Hair follicle dermal papilla cell (primary cell): ENCODE measurements around the gene E4F1. TPM values are rescaled to one million over a fixed set of nuclear protein-coding genes. Genes with fewer than 3 reads are reported as not detected.

Experiments
- small RNA-seq: library from RNA; depleted of rRNA; stranded (forward); fragments of <200 nt; gene quantifications from one replicate; pipeline ENCODE3, GENCODE V24; 2012
- total RNA-seq: library from RNA; depleted of rRNA; stranded (reverse); fragments of >200 nt; gene quantifications from 2 replicates; pipeline ENCODE4 v1.2.3, GENCODE V29; 2012

The E4F1 gene
- 27.2 and 33.3 TPM in 2 replicates for total RNA-seq

DNA sequence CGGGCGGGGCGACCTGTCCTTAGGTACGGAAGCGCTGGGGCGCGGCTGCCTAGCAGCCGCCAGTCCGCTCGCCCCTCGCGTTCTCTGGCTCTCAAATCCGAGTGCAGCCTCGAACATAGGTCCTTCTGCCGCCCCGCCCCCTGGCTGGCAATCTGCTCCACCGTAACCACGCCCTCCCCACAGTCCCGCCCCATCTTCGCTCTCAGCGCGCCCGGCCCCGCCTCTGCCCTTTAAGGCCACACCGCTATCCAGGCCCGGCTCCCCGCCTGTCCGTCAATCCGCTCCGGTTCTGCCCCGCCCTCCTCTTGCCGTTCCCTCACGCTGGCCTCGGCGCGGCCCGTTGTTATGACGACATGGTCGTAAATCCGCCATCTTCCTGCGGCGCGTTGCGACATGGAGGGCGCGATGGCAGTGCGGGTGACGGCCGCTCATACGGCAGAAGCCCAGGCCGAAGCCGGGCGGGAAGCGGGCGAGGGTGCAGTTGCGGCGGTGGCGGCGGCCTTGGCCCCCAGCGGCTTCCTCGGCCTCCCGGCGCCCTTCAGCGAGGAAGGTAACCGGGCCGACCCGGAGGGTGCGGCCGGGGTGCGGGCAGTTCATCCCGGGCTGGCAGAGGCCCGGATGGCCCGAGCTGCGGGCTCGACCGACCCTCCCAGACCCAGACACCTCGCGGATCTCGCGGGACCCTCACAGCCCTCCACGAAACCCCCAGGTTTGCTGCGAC lies at the start of gene E4F1:
E4F1 (plus strand) TSS at position 371 of the 721 bp plus-strand sequence; CDS start at position 394, 23 bp downstream.

GRCh38 chr16:2196162-2196980 lies 27.0 kb upstream of the E4F1 start, which contains the start of gene CASKIN1:
Gene CASKIN1, minus strand, starts transcription at chr16:2196605. Its CDS starts 173 bp downstream, at chr16:2196432.

GRCh38 chr16:2205104-2205966 lies 18.1 kb upstream of the E4F1 start, which contains the start of gene MLST8:
Gene MLST8, plus strand, starts transcription at chr16:2205454. Its CDS starts 632 bp downstream, at chr16:2206086.

DNA sequence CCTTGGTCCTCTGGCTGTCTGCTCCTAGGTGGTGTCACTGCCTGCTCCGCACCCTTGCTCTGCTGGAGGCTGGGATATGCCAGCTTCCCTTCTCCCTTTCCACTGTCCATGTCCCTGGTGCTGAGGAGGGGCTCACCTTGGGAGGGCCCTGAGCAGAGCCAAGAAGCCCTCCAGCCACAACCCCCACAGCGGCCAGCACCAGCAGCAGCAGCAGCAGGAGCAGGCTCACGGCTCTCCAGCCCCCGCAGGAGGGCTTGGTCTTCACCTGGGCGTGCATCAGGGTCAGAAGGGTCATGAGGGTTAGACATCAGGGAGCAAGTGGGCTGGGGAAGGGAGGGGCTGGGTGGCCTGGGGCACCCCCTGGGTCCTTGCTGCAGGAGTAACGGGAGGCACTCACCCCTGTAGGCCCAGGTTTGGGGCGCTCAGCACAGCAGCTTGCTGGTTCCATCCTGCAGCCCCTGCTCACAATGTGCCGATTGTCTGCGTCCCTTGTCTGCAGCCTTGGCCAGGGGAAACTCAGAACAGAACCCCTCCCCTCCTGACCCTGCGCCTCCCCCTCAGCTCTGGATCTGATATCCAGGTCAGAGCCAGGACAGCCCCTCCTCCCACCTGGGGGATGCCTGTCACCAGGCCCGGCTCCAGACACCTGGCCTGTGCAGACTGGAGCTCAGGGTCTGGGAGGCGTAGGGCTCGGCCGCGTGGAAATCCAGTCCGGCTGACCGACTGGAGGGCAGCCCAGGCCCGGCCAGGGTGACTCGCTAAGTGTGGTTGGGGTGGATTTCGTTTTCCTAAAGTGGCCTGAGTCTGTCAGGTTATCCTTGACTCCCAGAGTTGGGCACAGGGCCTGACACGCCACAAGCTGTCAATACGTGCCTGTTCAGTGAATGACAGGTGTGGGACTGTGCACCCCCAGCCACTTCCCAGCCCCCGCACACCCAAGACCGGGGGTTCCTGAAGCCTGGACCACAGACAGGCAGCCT lies 12.7 kb upstream of the E4F1 start, which contains the start of gene BRICD5:
BRICD5 (minus strand) TSS at position 478 of the 980 bp plus-strand sequence; CDS start at position 448, 30 bp downstream.

GRCh38 chr16:2214719-2214968 lies 8.7 kb upstream of the E4F1 start, which contains the start of gene PGP:
Gene PGP, minus strand, starts transcription at chr16:2214840. Its CDS starts 63 bp downstream, at chr16:2214777.

DNA sequence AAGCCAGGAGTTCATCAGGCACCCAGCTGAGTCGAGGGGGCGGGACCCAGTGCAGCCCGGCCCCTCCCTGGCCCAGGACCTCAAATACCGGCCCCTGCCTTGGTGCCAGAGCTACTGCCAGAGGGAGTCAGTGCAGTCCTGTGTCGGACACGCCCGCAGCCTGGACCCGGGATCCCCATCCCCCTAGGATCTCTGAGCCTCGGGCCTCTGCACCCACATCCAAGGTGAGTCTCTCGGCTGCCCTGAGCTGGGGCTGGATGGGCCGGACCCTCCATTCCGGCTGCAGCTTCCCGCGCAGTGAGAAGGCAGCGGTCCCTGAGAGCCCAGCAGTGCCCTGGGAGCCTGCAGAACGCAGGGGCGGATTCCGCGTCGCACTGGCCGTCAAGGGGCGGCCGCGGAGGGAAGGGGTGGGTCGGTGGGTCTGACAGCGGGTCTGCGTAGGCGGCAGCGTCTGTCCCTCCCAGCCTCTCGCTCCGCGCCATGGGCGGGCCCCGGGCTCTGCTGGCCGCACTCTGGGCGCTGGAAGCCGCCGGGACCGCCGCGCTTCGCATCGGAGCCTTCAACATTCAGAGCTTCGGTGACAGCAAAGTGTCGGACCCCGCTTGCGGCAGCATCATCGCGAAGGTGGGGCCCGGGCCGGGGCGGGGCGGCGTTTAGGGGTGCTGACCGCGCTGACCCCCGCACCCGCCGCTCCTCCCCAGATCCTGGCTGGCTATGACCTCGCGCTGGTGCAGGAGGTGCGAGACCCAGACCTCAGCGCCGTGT lies 13.1 kb downstream of the E4F1 start, which contains the start of gene DNASE1L2:
DNASE1L2 (plus strand) TSS at position 108 of the 765 bp plus-strand sequence; CDS start at position 481, 373 bp downstream.

GRCh38 chr16:2251296-2252111 lies 28.1 kb downstream of the E4F1 start, which contains the start of gene ECI1:
Gene ECI1, minus strand, starts transcription at chr16:2251587. Its CDS starts 21 bp downstream, at chr16:2251566.

GRCh38 chr16:2267913-2268666 lies 44.7 kb downstream of the E4F1 start, which contains the start of gene RNPS1:
Gene RNPS1, minus strand, starts transcription at chr16:2268126. Its CDS starts 3,483 bp downstream, at chr16:2264643.

Small RNAs within 50 kb of the gene (small RNA-seq; reads per million reads assigned to genes)
- gene MIR3677 (not detected), gene MIR4717 (not detected)

Other genes starting within 250 kb of the E4F1 start
- gene NOXO1, start 242.1 kb upstream of the E4F1 start, total RNA-seq, result 0.12 TPM in 1 of 2 replicates, not detected in the other
- gene GFER, start 239.4 kb upstream of the E4F1 start, total RNA-seq, result 10.7 and 11.4 TPM in 2 replicates
- gene SYNGR3, start 233.6 kb upstream of the E4F1 start, total RNA-seq, result 1.1 and 1.9 TPM in 2 replicates
- gene ZNF598, start 213.8 kb upstream of the E4F1 start, total RNA-seq, result 30.1 and 30.8 TPM in 2 replicates
- gene NPW, start 203.8 kb upstream of the E4F1 start, total RNA-seq, result not detected in 2 replicates
- gene NHERF2, start 196.7 kb upstream of the E4F1 start, total RNA-seq, result 33.9 and 35.0 TPM in 2 replicates
- gene NTHL1, start 175.8 kb upstream of the E4F1 start, total RNA-seq, result 23.6 and 24.7 TPM in 2 replicates
- 73.8 and 84.7 TPM in 2 replicates for gene TSC2, start 175.6 kb upstream of the E4F1 start, total RNA-seq
- 179 and 232 TPM in 2 replicates for gene PKD1, start 87.7 kb upstream of the E4F1 start, total RNA-seq
- 0.61 and 0.97 TPM in 2 replicates for gene RAB26, start 75.0 kb upstream of the E4F1 start, total RNA-seq
- 60.2 and 78.9 TPM in 2 replicates for gene TRAF7, start 67.8 kb upstream of the E4F1 start, total RNA-seq
- 0.12 and 0.16 TPM in 2 replicates for gene CASKIN1, start 27.0 kb upstream of the E4F1 start, total RNA-seq
- gene MLST8, start 18.1 kb upstream of the E4F1 start, total RNA-seq, result 38.0 and 41.0 TPM in 2 replicates
- gene BRICD5, start 12.7 kb upstream of the E4F1 start, total RNA-seq, result 0.65 and 1.1 TPM in 2 replicates
- 9.9 and 12.4 TPM in 2 replicates for gene PGP, start 8.8 kb upstream of the E4F1 start, total RNA-seq
- gene DNASE1L2, start 12.9 kb downstream of the E4F1 start, total RNA-seq, result 0.85 and 0.97 TPM in 2 replicates
- gene ECI1, start 28.0 kb downstream of the E4F1 start, total RNA-seq, result 35.7 and 37.3 TPM in 2 replicates
- gene RNPS1, start 44.5 kb downstream of the E4F1 start, total RNA-seq, result 68.7 and 69.3 TPM in 2 replicates
- gene ABCA3, start 117.1 kb downstream of the E4F1 start, total RNA-seq, result 0.36 and 1.9 TPM in 2 replicates
- gene CCNF, start 205.9 kb downstream of the E4F1 start, total RNA-seq, result 6.0 and 6.7 TPM in 2 replicates
- gene TEDC2, start 236.5 kb downstream of the E4F1 start, total RNA-seq, result 1.1 and 1.2 TPM in 2 replicates
- gene NTN3, start 247.7 kb downstream of the E4F1 start, total RNA-seq, result 0.73 and 0.97 TPM in 2 replicates